T-helper 2 cell treated with Interferon-gamma antibody and Interleukin-4, amounts not matched to agents 100 ng/mL and 5 ng/mL, for 36 hours (primary cell): Measurements from ENCODE around the gene STYK1. TPM values are rescaled to one million over a fixed set of nuclear protein-coding genes. Genes with fewer than 3 reads are reported as not detected.
"Not testable (repeated sequence)": the region's sequence is repeated elsewhere in the genome, so short reads cannot be mapped to it uniquely, and the experiment has no call there.

ENCODE experiments used
- intact Hi-C: fragments of 100-400 bp; cut with micrococcal nuclease; formaldehyde crosslinking; loops from one replicate; pipeline ENCODE4 v1.15.1; 2023
- total RNA-seq: library from RNA; stranded (reverse); gene quantifications from 2 replicates; pipeline ENCODE4 v1.2.3, GENCODE V29; 2022

STYK1 gene
- total RNA-seq, 1 donor from 2014 or later, result 0.32 TPM

- intact Hi-C loops, result no loop called here
Measured at GRCh38 chr12:10624605-10625004, 49.2 kb downstream of the STYK1 start.

DNA sequence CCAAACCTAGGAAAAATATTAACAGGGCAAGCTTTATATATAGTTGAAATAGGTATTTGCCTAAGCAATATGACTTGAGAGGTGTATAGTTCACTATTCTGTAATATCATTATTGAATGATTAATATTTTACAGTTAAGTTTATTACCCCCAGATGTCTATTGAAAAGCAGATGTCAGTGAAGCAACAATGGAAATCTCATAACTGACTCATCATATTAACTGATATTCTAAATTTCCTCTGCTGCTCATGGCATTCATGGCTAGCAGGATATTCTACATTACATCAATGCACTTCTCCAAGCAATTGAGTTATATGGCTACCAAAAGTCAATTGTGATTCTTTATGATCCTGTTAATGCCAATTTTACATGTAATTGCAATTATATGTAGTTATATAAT, 50.7 kb downstream of the STYK1 start:
- intact Hi-C loops, result no loop called here

- intact Hi-C loops, result no loop called here
Measured at GRCh38 chr12:10621278-10621677, 52.6 kb downstream of the STYK1 start.

- intact Hi-C loops, result no loop called here
Measured at GRCh38 chr12:10620078-10620779, 53.6 kb downstream of the STYK1 start.

- intact Hi-C loops, result no loop called here
Measured at GRCh38 chr12:10618338-10618987, 55.4 kb downstream of the STYK1 start.

- intact Hi-C loops, result no loop called here
Measured at GRCh38 chr12:10617863-10618262, 56.0 kb downstream of the STYK1 start.

DNA sequence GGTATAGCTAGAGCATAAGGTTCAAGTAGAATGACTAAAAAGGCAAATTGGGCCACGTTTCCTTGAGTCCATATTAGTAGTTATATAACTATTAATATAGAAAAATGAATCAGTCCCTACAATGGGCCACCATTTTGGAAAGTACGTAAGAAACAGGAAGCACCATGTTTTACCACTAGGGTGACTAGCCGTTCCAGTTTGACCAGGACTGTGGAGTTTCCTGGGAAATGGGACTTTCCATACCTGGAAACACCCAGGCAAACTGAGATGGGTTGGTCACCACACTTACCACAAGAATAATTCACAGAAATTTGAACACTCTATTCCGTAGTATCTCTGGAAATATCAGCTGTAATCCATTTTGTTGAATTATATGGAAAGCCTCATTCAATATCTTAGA, 58.3 kb downstream of the STYK1 start:
- intact Hi-C loops, result no loop called here

DNA sequence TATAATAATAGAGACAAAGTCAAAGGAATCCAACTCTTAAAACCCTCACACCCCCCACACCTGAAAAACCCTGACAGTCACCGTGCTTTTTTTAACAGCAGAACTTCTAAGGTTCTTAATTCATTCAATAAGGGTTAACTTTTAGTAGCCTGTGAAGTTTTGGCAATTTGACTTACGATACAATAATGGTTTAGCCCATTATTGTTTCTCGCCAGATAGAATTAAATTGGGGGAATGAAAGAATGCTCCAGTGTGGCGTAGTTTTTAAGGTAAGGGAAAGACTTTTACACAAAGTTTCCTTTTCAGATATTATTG, 59.8 kb downstream of the STYK1 start:
- intact Hi-C loops, result loop anchor here (5.0 kb wide), 4 partner anchors 138 to 873 kb away; partner anchors contain the start of gene CLEC2B

DNA sequence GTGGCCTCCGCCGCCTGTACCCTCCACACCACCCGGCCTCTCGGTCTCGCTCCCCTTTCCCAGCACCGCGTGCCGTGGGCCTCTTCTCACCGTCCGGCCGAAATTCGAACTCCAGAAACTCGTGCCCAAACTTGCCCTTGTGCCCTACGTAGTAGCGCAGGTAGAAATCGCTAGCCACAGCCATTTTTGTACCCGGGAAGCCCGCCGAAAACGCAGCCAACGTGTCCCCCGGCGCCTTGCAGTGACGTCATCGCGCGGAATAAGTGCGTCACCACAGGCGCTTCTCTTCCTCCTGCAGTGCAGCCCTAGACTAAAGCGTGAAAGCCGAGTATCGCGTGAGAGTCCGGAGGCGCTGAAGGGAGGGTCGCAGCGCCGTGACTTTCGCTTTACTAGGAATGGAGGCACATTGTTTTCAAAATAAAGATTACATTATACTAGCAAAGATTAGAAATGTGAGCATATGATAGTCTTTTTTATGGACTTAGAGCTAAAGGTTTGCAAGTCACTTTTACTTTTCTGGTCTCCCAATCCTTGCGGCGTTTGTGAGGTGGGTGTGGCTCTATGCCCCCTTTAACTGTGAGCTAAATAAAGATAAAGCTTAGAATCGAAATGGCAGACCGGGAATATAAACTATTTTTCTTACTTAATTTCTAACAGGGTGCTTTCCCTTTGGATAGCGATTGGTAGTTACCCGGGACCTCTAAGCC, 60.4 kb downstream of the STYK1 start, which contains the start of gene MAGOHB:
Gene MAGOHB (minus strand): TSS at position 261 of the 707 bp plus-strand sequence. CDS start 77 bp downstream, at position 184.
- intact Hi-C loops, result loop anchor here (1.0 to 5.0 kb wide), 9 partner anchors 61 to 1037 kb away; partner anchors contain the start of genes CLEC2B, GABARAPL1, SMIM10L1 and STYK1

GRCh38 chr12:10612984-10613348, 60.9 kb downstream of the STYK1 start:
- intact Hi-C loops, result loop anchor here (1.0 to 5.0 kb wide), 9 partner anchors 61 to 1038 kb away; partner anchors contain the start of genes CLEC2B, GABARAPL1, SMIM10L1 and STYK1

- intact Hi-C loops, result loop anchor here (2.0 to 5.0 kb wide), 6 partner anchors 140 to 1039 kb away; partner anchors contain the start of genes CLEC2B and GABARAPL1
Measured at GRCh38 chr12:10612110-10612509, 61.7 kb downstream of the STYK1 start.

- intact Hi-C loops, result loop anchor here (5.0 kb wide), 4 partner anchors 141 to 876 kb away; partner anchors contain the start of gene CLEC2B
Measured at GRCh38 chr12:10611258-10611657, 62.6 kb downstream of the STYK1 start.

DNA sequence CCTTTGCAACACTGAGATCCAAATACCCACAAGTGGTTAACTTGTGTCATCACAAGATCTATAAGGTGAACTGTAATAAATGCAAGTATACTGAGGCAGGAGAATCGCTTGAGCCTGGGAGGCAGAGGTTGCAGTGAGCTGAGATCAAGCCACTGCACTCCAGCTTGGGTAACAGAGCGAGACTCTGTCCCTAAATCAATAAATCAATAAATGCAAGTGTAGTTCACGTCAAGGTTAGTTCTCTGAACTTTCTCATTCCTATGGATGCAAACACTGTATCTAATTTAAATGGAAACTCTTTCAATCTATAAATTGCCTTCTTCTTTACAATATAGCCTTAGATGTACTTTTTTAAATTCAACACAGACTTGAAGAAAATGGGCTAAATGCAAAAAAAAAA, 63.7 kb downstream of the STYK1 start:
- intact Hi-C loops, result loop anchor here (5.0 kb wide), 4 partner anchors 142 to 877 kb away; partner anchors contain the start of gene CLEC2B

DNA sequence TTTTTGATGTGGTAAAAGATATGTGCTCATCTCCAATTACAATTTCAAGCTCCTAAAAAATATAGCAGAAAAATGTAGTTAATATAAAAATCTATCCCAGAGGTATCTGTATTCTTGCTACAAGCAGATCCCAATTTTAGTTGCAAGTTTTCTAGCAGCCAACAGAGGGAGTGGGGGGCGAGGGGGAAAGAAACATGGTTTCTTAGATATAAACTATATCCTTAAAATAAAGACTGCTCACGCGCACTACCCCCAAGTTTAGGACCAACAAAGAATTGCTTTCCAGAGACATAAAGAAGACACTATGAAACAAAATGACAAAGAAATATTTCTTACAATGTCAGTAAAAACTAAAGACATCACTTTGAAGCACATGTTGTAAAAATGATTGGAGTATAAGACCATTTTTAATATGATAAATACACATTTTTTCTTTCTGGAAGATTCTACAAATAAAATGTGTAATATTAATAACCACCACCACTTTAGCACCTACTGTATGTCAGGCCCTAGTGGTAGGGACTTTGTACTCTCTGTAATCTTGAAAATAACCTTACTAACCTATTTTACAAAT, 65.9 kb downstream of the STYK1 start:
- intact Hi-C loops, result no loop called here

GRCh38 chr12:10601860-10602259, 72.0 kb downstream of the STYK1 start:
- intact Hi-C loops, result no loop called here

DNA sequence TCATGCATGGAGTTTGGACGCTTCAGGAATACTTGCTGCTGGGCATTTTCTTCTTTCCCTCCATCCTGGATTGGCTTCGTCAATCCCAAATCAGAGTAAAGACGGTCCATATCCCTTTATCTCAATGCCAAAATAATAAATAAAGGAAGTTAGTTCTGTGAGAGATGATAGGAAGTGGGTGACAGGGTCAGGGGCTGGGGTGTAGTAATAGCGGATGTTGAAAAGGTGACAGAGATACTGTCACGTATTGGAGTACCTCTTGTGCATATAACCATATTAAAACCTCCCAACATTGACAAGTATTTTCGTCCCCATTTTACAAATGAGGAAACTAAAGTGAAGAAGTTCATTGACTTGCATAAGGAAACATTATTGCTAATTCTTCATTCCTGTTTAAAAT, 72.9 kb downstream of the STYK1 start:
- intact Hi-C loops, result no loop called here

DNA sequence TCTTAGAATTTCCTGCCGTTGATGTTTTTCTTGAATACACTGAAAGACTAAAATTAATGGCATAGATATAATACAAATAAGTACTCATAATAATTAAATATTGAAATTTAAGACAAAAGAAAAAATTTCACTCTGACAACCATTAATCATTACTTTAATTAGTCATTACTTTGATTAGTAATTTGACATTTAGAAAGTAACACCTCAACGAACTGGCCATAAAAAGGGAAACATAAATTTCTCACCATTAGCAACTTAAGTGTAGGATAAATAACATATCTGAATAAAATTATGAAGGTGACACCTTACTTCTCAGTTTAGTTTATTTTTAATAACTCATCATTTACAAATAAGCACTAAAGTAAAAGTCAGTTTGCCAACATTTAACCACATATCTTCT, 78.0 kb downstream of the STYK1 start:
- intact Hi-C loops, result no loop called here

- intact Hi-C loops, result no loop called here
Measured at GRCh38 chr12:10590966-10591365, 82.9 kb downstream of the STYK1 start.

DNA sequence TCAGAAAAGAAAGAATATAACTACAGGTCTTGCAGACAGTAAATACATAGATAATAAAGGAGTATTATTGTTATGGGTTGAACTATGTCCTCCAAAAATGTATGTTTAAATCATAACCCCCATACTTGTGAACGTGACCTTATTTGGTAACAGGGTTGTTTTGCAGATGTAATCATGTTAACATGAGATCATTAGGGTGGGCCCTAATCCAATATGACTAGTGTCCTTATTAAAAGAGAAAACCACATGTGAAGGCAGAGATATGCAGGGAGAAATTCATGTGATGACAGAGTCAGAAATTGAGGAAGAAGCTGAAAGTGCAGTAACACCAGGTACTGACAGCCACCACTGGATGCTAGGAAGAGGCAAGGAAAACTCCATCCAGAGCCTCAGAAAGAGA, 89.4 kb downstream of the STYK1 start:
- intact Hi-C loops, result no loop called here

DNA sequence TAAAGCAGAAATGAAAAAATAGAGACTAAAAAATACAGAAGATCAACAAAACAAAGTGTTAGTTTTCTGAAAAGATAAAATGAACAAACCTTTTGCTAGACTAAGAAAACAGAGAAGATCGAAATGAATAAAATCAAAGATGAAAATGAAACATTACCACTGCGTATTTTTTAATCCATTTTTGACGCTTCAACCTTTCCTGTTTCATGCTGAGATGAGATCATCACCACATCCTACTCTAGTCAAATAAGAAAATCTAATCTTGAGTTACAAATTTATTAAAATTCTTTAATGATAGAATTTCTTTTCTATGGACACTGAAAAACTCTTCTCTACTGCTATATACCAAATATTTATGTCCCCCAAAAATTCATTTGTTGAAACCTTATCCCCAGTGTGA, 91.1 kb downstream of the STYK1 start:
- intact Hi-C loops, result no loop called here

GRCh38 chr12:10582133-10582532, 91.7 kb downstream of the STYK1 start:
- intact Hi-C loops, result not testable (repeated sequence)

DNA sequence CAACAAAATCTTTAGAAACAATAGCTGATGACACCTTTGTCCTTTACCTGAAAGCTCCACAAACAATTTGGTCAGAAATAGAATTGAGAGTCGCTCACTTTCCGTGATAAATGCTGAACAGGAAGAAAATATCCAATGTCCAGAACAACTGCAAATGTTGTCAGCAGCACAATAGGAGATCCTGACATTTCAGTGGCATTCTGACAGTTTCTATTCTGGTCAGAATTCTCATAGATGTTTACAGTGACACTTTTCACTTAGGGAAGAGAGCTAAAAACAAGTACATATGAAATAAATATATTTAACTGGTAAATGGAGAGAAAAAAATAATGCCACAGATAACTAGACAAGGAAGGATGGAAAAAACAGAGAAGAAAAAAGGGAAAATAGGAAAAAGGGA, 99.5 kb downstream of the STYK1 start:
- intact Hi-C loops, result no loop called here
